GM18519 (cell line): Measurements from ENCODE around the gene SPSB1.
"Not testable (repeated sequence)": the region's sequence is repeated elsewhere in the genome, so short reads cannot be mapped to it uniquely, and the experiment has no call there.

Experiments
- ATAC-seq: cut with Tn5 transposase; IDR thresholded peaks from one replicate; pipeline ENCODE4 v1.9.1; 2021; ENCODE audit warnings: mild to moderate bottlenecking, moderate library complexity; ENCODE audit not compliant: unreplicated experiment, low FRiP score

Gene SPSB1

GRCh38 chr1:9384128-9384527, 91.4 kb downstream of the SPSB1 start:
- ATAC-seq: no peak

DNA sequence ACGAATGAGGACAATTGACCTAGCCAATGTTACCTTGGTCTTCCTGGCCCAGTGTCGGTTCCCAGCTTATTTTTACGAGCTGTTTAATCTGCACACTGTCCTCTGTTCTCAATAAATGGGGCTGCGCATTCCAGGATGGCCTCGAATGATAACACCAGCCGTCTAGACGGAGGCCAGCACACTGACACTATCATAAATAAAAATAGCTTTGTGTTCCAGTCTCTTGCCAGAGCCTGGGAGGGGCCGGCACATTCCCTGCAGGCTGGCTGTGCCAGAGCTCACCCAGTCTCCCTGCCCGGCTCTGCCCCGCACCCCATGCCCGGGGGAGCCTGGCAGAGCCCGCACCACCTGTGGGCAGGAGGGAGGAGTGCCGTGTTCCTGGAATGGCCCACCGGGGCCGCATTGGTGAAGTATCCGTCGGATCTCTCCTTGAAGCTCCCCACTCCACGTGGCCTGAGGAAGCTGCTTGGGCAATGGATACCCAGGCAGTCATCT, 92.1 kb downstream of the SPSB1 start:
- ATAC-seq: no peak

DNA sequence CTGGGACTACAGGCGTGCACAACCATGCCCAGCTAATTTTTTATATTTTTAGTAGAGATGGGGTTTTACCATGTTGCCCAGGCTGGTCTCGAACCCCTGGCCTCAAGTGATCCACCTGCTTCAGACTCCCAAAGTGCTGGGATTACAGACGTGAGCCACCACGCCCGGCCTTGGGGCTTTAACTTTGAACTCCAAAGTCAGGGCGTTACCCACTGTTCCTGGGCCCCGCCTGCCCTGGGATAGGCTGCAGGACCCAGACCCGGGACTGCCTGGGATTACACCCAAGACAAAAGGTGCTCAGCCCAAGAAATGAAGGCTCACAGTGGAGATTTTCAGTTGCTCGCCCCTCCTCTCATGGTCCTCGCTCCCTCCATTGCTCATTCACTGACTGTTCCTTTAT, 92.7 kb downstream of the SPSB1 start:
- not testable (repeated sequence) for ATAC-seq

- ATAC-seq: no peak
These were observed 93.3 kb downstream of the SPSB1 start for GRCh38 chr1:9385801-9386573.

- ATAC-seq: no peak
These were observed 95.9 kb downstream of the SPSB1 start for GRCh38 chr1:9388335-9389180.

DNA sequence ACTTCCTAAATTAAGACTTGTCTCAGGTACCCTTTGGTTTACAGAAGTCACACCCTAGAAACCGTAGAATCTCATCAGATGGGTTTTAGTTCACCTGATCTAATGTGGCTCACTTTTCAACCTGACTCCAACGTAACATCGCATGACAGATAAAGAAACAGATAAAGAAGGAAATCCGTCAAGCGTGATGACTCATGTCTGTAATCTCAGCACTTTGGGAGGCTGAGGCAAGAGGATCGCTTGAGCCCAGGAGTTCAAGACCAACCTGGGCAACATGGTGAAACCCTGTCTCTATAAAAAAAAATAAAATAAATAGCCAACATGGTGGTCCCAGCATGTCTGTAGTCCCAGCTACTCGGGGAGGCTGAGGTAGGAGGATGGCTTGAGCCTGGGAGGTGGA, 97.3 kb downstream of the SPSB1 start:
- no peak for ATAC-seq

DNA sequence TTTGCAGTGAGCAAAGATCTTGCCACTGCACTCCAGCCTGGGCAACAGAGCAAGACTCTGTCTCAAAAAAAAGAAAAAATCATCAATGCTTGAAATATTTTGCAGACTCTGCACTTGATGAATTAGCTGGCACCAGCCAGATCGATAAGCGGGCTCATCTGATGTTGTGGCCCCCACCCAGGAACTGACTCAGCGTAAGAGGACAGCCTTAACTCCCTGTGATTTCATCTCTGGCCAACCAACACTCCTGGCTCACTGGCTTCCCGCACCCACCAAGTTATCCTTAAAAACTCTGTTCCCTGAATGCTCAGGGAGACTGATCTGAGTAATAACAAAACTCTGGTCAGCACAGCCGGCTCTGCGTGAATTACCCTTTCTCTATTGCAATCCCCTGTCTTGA, 98.9 kb downstream of the SPSB1 start:
- ATAC-seq: no peak

GRCh38 chr1:9394010-9394409, 101.3 kb downstream of the SPSB1 start:
- ATAC-seq: no peak

GRCh38 chr1:9395018-9395417, 102.3 kb downstream of the SPSB1 start:
- no peak for ATAC-seq

GRCh38 chr1:9397047-9397446, 104.4 kb downstream of the SPSB1 start:
- ATAC-seq: no peak

- no peak for ATAC-seq
These were observed 105.4 kb downstream of the SPSB1 start for GRCh38 chr1:9397997-9398526.

DNA sequence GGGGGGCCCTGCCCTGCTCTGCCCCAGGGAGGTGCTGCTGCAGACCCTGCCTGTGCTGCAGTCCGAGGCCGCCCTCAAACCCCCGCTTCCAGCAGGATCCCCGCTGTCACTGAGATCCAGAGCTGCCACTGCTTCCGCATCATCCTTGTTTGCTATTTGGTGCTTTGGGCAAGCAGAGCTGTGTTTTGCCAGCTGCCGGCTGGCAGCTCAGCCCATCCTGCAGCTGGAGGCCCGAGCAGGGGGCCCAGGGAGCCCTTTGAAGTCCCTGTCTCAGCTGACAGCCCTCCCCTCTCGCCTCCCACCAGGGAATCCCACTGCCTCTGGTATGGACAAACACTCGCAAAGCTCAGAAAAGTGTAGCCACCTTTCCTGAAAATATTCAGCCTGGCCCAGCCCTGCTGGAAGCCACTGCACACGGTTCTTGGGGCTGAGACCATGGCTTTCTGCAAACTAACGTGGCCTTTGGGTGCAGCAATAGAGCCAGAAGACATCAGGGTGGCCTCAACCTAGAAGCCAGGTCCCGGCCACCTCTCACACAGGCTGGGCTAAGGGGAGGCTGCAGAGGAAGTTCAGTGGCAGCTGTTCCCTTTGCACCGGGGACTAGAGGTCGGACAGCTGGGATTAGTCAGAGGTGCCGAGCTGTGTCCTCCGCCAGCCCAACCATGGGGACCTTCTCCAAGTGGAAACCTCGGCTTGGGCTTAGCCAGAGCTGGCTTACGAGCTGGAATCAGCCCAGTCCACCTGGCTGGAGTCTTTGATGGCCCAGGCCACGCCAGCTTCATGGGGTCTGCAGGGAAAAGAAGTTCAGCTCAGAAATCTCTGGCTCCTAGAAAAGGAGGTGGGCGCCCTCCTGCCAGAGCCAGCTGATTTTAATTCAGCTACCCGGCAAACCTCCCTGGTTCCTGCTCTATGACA, 107.1 kb downstream of the SPSB1 start:
- no peak for ATAC-seq

DNA sequence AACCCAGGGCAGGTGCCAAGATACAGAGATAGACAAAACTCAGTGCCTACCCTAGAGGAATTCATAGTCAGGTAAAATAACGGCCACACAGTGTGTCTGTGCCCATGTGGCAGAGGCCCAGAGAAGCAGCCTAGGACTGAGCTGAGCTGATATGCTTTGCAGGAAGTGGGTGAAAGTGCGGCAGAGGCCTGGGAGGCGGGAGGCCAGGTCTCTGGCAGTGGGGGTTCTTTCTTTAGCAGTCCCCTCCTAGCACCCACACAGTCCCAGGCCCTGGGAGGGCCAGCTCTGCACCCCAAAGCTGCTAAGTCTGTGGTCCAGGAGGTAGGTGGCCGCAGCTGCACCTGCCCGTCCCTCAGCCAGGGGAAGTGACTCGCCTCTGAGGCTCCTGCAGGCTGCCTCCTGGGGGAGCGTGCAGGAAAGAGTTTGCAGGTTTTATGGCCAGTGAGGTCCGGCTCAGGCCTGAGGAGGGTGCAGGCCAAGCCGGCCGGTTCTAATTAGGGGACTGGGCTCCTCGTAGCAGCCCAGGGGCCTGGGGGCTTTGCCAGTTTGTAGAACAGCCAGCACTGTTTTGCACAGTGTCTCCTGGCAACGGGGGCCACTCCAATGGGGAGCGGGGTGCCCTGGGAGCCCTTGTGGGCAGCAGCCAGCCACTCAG, 107.9 kb downstream of the SPSB1 start:
- no peak for ATAC-seq

DNA sequence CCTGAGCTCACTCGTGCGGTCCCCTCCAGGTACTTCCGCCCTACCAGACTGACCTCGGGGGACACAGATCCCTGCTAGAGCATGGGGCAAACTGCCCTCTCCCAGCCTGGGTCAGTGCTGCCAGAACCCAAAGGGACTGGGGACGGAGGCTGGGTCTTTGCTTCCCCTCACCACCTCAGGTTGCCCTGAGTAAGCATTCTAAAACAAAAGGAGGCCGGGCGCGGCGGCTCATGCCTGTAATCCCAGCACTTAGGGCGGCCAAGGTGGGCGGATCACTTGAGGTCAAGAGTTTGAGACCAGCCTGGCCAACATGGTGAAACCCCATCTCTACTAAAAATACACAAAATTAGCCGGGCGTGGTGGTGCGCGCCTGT, 108.4 kb downstream of the SPSB1 start:
- ATAC-seq: no peak

DNA sequence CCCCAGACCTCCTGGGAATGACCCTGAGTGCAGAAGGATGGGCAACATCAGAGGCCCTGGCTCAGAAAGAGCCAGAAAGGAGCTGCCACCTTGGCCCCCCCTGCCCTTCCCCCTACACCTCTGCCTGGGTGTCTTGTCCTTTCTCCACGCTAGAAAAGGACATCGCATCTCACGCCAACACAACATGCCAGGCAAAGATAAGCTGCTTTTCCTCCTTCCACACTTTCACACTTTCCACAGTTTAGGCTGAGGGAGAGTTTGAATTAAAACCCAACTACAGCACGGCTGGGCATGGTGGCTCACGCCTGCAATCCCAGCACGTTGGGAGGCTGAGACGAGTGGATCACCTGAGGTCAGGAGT, 109.5 kb downstream of the SPSB1 start:
- no peak for ATAC-seq

GRCh38 chr1:9402717-9403225, 110.1 kb downstream of the SPSB1 start:
- no peak for ATAC-seq

- no peak for ATAC-seq
These were observed 111.6 kb downstream of the SPSB1 start for GRCh38 chr1:9404117-9404914.

DNA sequence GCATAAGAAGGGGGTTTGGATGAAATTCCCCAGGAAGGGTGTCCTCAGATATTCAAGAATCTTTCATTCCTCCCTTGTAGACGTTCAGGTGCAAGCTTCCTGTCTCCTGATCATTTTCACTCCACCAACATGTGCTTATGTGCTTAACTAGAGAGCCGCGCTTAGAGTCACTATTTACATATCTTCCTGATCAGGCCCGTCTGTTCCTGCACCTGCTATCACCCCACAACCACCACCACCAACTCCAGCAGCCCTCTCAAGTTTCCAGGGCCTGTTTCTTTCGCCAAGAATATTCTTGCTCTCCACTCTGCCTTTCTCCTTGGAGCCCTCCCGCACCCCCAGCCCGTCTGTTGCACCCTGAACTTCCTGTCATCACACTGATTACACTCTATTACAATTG, 113.4 kb downstream of the SPSB1 start:
- ATAC-seq: no peak

GRCh38 chr1:9410737-9411297, 118.1 kb downstream of the SPSB1 start:
- ATAC-seq: no peak
